ENCODE data around the gene DNAJC5.

DNA sequence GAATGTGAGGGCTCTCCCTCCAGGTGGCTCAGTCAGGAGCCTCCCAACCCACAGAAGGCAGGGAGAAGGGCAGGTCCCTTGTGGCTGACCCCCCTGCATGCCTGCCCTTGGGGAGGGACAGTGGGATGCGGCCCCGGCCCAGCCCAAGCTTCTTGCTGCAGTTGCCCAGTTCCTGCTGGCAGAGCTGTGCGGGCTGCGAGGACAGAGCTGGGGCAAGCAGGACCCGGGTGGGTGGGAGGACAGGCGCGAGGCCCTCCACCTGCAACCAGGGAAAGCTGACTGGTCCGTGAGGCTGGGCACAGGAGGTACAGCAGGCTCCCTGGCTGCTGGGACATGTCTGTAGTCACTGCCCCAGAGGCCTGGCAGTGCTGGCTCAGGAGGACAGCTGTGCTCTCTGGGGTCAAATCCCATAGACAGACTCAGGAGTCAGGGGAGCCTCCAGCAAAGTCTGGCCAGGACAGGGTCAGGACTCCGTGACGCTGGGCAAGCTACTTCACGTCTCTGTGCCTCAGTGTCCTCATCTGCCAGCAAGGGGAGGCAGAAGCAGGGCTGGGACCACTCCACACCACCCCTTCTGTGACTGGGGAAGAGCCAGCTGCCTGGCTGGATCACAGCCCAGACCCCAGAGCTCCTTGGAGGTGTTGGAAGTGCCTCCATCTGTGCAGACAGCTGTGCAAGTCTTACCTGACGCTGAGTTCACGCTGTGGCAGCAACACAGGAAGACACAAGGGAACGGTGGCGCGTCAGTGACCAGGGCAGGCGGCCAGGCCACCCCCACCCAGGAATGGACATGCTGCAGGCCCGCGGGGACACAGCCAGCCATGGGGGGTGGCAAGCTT, 48.3 kb downstream of the DNAJC5 start:
- no peak for TF ChIP-seq POLR2A (IDR thresholded peaks at IDR 0.05; ENCODE audit: low read length)
- TF ChIP-seq GATA1 (IDR thresholded peaks at IDR 0.05; ENCODE audit: low read depth, low read length): no peak
